ENCODE data around the gene ARSH.
"Not testable (repeated sequence)": the region's sequence is repeated elsewhere in the genome, so short reads cannot be mapped to it uniquely, and the experiment has no call there.

ARSH gene

GRCh38 chrX:3044196-3044595, 37.9 kb downstream of the ARSH start:
- DNase-seq = no peak

GRCh38 chrX:3044671-3045070, 38.3 kb downstream of the ARSH start:
- no peak for DNase-seq

GRCh38 chrX:3046253-3047240, 40.2 kb downstream of the ARSH start:
- no peak for DNase-seq

GRCh38 chrX:3050523-3051175, 44.3 kb downstream of the ARSH start:
- DNase-seq = not testable (repeated sequence)

- no peak for DNase-seq
These were observed 46.5 kb downstream of the ARSH start for GRCh38 chrX:3052860-3053259.

GRCh38 chrX:3066555-3066954, 60.2 kb downstream of the ARSH start:
- no peak for DNase-seq

- no peak for DNase-seq
These were observed 69.6 kb downstream of the ARSH start for GRCh38 chrX:3075959-3076358.

- DNase-seq = no peak
These were observed 70.2 kb downstream of the ARSH start for GRCh38 chrX:3076416-3076991.
